SJCRH30 (cell line): Measurements from ENCODE around the gene KCNC3. TPM values are rescaled to one million over a fixed set of nuclear protein-coding genes. Genes with fewer than 3 reads are reported as not detected.
A peak's percentile ranks its signal among the peaks of the same experiment; 100 is the strongest.

Source experiments
- DNase-seq, 2 experiments: peaks; one replicate each; pipeline ENCODE4 v3.0.0-alpha.2; 2015 to 2020
- H3K27ac ChIP-seq: fragments of 250-450 bp; sonication (Bioruptor Pico); 2 replicates; pipeline ENCODE4 v1.5.1; 2020; ENCODE audit warnings: mild to moderate bottlenecking, moderate library complexity
- H3K27me3 ChIP-seq: fragments of 250-450 bp; sonication (Bioruptor Pico); 2 replicates; pipeline ENCODE4 v1.5.1; 2020; ENCODE audit warnings: mild to moderate bottlenecking, moderate library complexity
- H3K36me3 ChIP-seq: fragments of 250-450 bp; sonication (Bioruptor Pico); 2 replicates; pipeline ENCODE4 v1.5.1; 2020; ENCODE audit warnings: mild to moderate bottlenecking, moderate library complexity
- H3K4me1 ChIP-seq: fragments of 250-450 bp; sonication (Bioruptor Pico); 2 replicates; pipeline ENCODE4 v1.5.1; 2020; ENCODE audit warnings: mild to moderate bottlenecking, moderate library complexity
- H3K4me3 ChIP-seq: fragments of 250-450 bp; sonication (Bioruptor Pico); 2 replicates; pipeline ENCODE4 v1.5.1; 2020; ENCODE audit warnings: mild to moderate bottlenecking, moderate library complexity
- H3K9me3 ChIP-seq: fragments of 250-450 bp; sonication (Bioruptor Pico); replicated peaks from 2 replicates; pipeline ENCODE4 v1.5.1; 2020; ENCODE audit warnings: mild to moderate bottlenecking, moderate library complexity
- total RNA-seq: library from RNA; depleted of rRNA; stranded (reverse); fragments of >200 nt; shearing (Covaris generic); gene quantifications from 2 replicates; pipeline ENCODE4 v1.2.3, GENCODE V29; 2014; rRNA removed

Gene KCNC3
- 1.1 and 1.2 TPM in 2 replicates for total RNA-seq

GRCh38 chr19:50329146-50329925 is at the start of gene KCNC3:
KCNC3 (minus strand) TSS chr19:50329377; CDS start chr19:50329082, 295 bp downstream.
- H3K36me3 ChIP-seq, result no peaks in the 10 kb centered on the region
- no peaks in the 10 kb centered on the region for H3K9me3 ChIP-seq
- H3K27ac ChIP-seq, result peak within 1 kb of the TSS; percentile 27
- peak within 1 kb of the TSS; percentile 57 for H3K4me3 ChIP-seq
- DNase-seq, result peak; percentile 100
- peaks cover 9% of the 10 kb centered on the region; the same call in 1 of the 2 replicates for H3K4me1 ChIP-seq
- H3K27me3 ChIP-seq, result no peaks in the 10 kb centered on the region

- no peak overlapping the region for H3K27ac ChIP-seq
- H3K4me1 ChIP-seq, result no peaks in the 10 kb centered on the region
- H3K4me3 ChIP-seq, result no peak overlapping the region
- H3K27me3 ChIP-seq, result no peaks in the 10 kb centered on the region
- DNase-seq, result no peak
- peaks cover 3% of the 10 kb centered on the region; the same call in 1 of the 2 replicates for H3K36me3 ChIP-seq
- H3K9me3 ChIP-seq, result no peaks in the 10 kb centered on the region
Observed at GRCh38 chr19:50378863-50379236, 49.7 kb upstream of the KCNC3 start.

GRCh38 chr19:50378169-50378862 is 49.1 kb upstream of the KCNC3 start:
- H3K4me3 ChIP-seq, result no peak overlapping the region
- H3K27me3 ChIP-seq, result no peaks in the 10 kb centered on the region
- H3K4me1 ChIP-seq, result no peaks in the 10 kb centered on the region
- no peak overlapping the region for H3K27ac ChIP-seq
- H3K36me3 ChIP-seq, result peaks cover 3% of the 10 kb centered on the region; the same call in 1 of the 2 replicates
- DNase-seq, result no peak
- no peaks in the 10 kb centered on the region for H3K9me3 ChIP-seq

GRCh38 chr19:50377517-50377916 is 48.3 kb upstream of the KCNC3 start:
- peaks cover 3% of the 10 kb centered on the region; the same call in 1 of the 2 replicates for H3K36me3 ChIP-seq
- H3K4me1 ChIP-seq, result no peaks in the 10 kb centered on the region
- DNase-seq, result no peak
- H3K9me3 ChIP-seq, result no peaks in the 10 kb centered on the region
- no peaks in the 10 kb centered on the region for H3K27me3 ChIP-seq
- H3K27ac ChIP-seq, result no peak overlapping the region
- no peak overlapping the region for H3K4me3 ChIP-seq

- H3K4me3 ChIP-seq, result peak overlapping the region; percentile 29
- H3K9me3 ChIP-seq, result no peaks in the 10 kb centered on the region
- H3K27me3 ChIP-seq, result no peaks in the 10 kb centered on the region
- H3K36me3 ChIP-seq, result peaks cover 3% of the 10 kb centered on the region; the same call in 1 of the 2 replicates
- H3K4me1 ChIP-seq, result no peaks in the 10 kb centered on the region
- H3K27ac ChIP-seq, result no peak overlapping the region
- no peak for DNase-seq
Observed at GRCh38 chr19:50377051-50377461, 47.9 kb upstream of the KCNC3 start.

- Histone ChIP-seq H3K4me1 (no peaks in the 10 kb centered on the region), H3K4me3 (peak within 1 kb of the TSS; percentile 93), H3K36me3 (peaks cover 3% of the 10 kb centered on the region; the same call in 1 of the 2 replicates), H3K9me3 (no peaks in the 10 kb centered on the region), H3K27ac (peak within 1 kb of the TSS; percentile 86), H3K27me3 (no peaks in the 10 kb centered on the region)
- peak; percentile 97 to 98 for DNase-seq
Observed at GRCh38 chr19:50376166-50377050, 47.2 kb upstream of the KCNC3 start, which contains the start of gene NR1H2. NR1H2 (plus strand) TSS chr19:50376457; CDS start chr19:50377606, 1,149 bp downstream.

GRCh38 chr19:50371914-50372475 is 42.8 kb upstream of the KCNC3 start:
- Histone ChIP-seq H3K4me1 (no peaks in the 10 kb centered on the region), H3K9me3 (no peaks in the 10 kb centered on the region), H3K36me3 (no peaks in the 10 kb centered on the region), H3K4me3 (no peak overlapping the region), H3K27me3 (no peaks in the 10 kb centered on the region), H3K27ac (no peak overlapping the region)
- DNase-seq, result no peak

GRCh38 chr19:50368649-50369570 is 39.7 kb upstream of the KCNC3 start:
- peak overlapping the region; percentile 53 for H3K4me3 ChIP-seq
- no peaks in the 10 kb centered on the region for H3K27me3 ChIP-seq
- H3K9me3 ChIP-seq, result no peaks in the 10 kb centered on the region
- H3K4me1 ChIP-seq, result no peaks in the 10 kb centered on the region
- H3K27ac ChIP-seq, result peak overlapping the region; percentile 13; the same call in 1 of the 2 replicates
- DNase-seq, result peak; percentile 87 to 93
- H3K36me3 ChIP-seq, result no peaks in the 10 kb centered on the region

- Histone ChIP-seq H3K4me1 (no peaks in the 10 kb centered on the region), H3K4me3 (no peak within 1 kb of the TSS), H3K27me3 (0 out of 2 replicates have a peak, but pooled peaks cover 3% of the 10 kb centered on the region), H3K27ac (no peak within 1 kb of the TSS), H3K9me3 (no peaks in the 10 kb centered on the region), H3K36me3 (no peaks in the 10 kb centered on the region)
- no peak for DNase-seq
Observed at GRCh38 chr19:50365434-50366306, 36.5 kb upstream of the KCNC3 start, which contains the start of gene NAPSA. NAPSA (minus strand) TSS chr19:50365639; CDS start chr19:50365621, 18 bp downstream.

- no peak overlapping the region for H3K27ac ChIP-seq
- no peak overlapping the region for H3K4me3 ChIP-seq
- 0 out of 2 replicates have a peak, but pooled peaks cover 3% of the 10 kb centered on the region for H3K27me3 ChIP-seq
- no peaks in the 10 kb centered on the region for H3K9me3 ChIP-seq
- H3K36me3 ChIP-seq, result no peaks in the 10 kb centered on the region
- DNase-seq, result no peak
- H3K4me1 ChIP-seq, result no peaks in the 10 kb centered on the region
Observed at GRCh38 chr19:50362656-50363424, 33.7 kb upstream of the KCNC3 start.

- no peaks in the 10 kb centered on the region for H3K9me3 ChIP-seq
- no peak overlapping the region for H3K27ac ChIP-seq
- 0 out of 2 replicates have a peak, but pooled peaks cover 3% of the 10 kb centered on the region for H3K27me3 ChIP-seq
- no peak overlapping the region for H3K4me3 ChIP-seq
- no peak for DNase-seq
- no peaks in the 10 kb centered on the region for H3K36me3 ChIP-seq
- H3K4me1 ChIP-seq, result no peaks in the 10 kb centered on the region
Observed at GRCh38 chr19:50362030-50362412, 32.8 kb upstream of the KCNC3 start.
